Muscle layer of duodenum (tissue), 2 donors: ENCODE data around the gene ZNF557.
A peak's percentile ranks its signal among the peaks of the same experiment; 100 is the strongest.
"Not testable (repeated sequence)": the region's sequence is repeated elsewhere in the genome, so short reads cannot be mapped to it uniquely, and the experiment has no call there.

Experiments
- H3K27ac ChIP-seq: one replicate; pipeline ENCODE4 v1.7.0; 2013; ENCODE audit warnings: mild to moderate bottlenecking, low read length
- H3K27me3 ChIP-seq: one replicate; pipeline ENCODE4 v1.7.0; 2013; ENCODE audit warnings: low read depth, mild to moderate bottlenecking, control low read depth, low read length
- H3K36me3 ChIP-seq, 2 donors: one replicate each; pipeline ENCODE4 v1.7.0; 2013; ENCODE audit warnings: low read length in 2 of 2, control low read depth in 1 of 2, mild to moderate bottlenecking in 1 of 2; ENCODE audit not compliant: insufficient read depth in 2 of 2, control insufficient read depth in 1 of 2
- H3K4me1 ChIP-seq, 2 donors: one replicate each; pipeline ENCODE4 v1.7.0; 2013; ENCODE audit warnings: low read length in 2 of 2, mild to moderate bottlenecking in 2 of 2, control low read depth in 1 of 2, moderate library complexity in 1 of 2; ENCODE audit not compliant: insufficient read depth in 2 of 2, control insufficient read depth in 1 of 2
- H3K4me3 ChIP-seq, 2 donors: one replicate each; pipeline ENCODE4 v1.7.0; 2013; ENCODE audit warnings: low read length in 2 of 2, low read depth in 1 of 2, mild to moderate bottlenecking in 1 of 2
- H3K9me3 ChIP-seq, 2 donors: one replicate each; pipeline ENCODE4 v1.7.0; 2013; ENCODE audit warnings: low read length in 2 of 2, control low read depth in 1 of 2, mild to moderate bottlenecking in 1 of 2; ENCODE audit not compliant: control insufficient read depth in 1 of 2
- donor health status: healthy.

ZNF557 gene

GRCh38 chr19:7069042-7069903 lies at the start of gene ZNF557:
TSS of gene ZNF557 (plus strand) at chr19:7069703. CDS start at chr19:7075075, 5,372 bp downstream.
- Histone ChIP-seq H3K4me1 (peaks cover 6 to 10% of the 10 kb centered on the region in 2 donors), H3K4me3 (peak within 1 kb of the TSS; percentile 96 to 97), H3K9me3 (peaks cover 0 to 2% of the 10 kb centered on the region in 2 donors), H3K27me3 (no peaks in the 10 kb centered on the region), H3K36me3 (peaks cover 17 to 21% of the 10 kb centered on the region in 2 donors), H3K27ac (peak within 1 kb of the TSS; percentile 75)

GRCh38 chr19:7021331-7021730 lies 48.2 kb upstream of the ZNF557 start, which contains the start of gene MBD3L2B:
TSS of gene MBD3L2B (minus strand) at chr19:7021431. CDS start at chr19:7021397, 34 bp downstream.
- not testable (repeated sequence) for H3K9me3 ChIP-seq, H3K36me3 ChIP-seq, H3K4me3 ChIP-seq, H3K4me1 ChIP-seq, H3K27ac ChIP-seq, H3K27me3 ChIP-seq

- H3K27ac ChIP-seq, H3K4me1 ChIP-seq, H3K4me3 ChIP-seq, H3K36me3 ChIP-seq, H3K27me3 ChIP-seq, H3K9me3 ChIP-seq: not testable (repeated sequence)
Measured at GRCh38 chr19:7028790-7029189, 40.7 kb upstream of the ZNF557 start.

- H3K36me3 ChIP-seq, H3K27ac ChIP-seq, H3K27me3 ChIP-seq, H3K4me3 ChIP-seq, H3K9me3 ChIP-seq, H3K4me1 ChIP-seq: not testable (repeated sequence)
Measured at GRCh38 chr19:7030278-7030677, 39.2 kb upstream of the ZNF557 start, which contains the start of gene MBD3L5. TSS of gene MBD3L5 (plus strand) at chr19:7030578. CDS start at chr19:7030612, 34 bp downstream.

- H3K9me3 ChIP-seq, H3K27me3 ChIP-seq, H3K4me3 ChIP-seq, H3K27ac ChIP-seq, H3K36me3 ChIP-seq, H3K4me1 ChIP-seq: not testable (repeated sequence)
Measured at GRCh38 chr19:7040079-7040478, 29.4 kb upstream of the ZNF557 start, which contains the start of gene MBD3L4. TSS of gene MBD3L4 (minus strand) at chr19:7040179. CDS start at chr19:7040144, 35 bp downstream.

- not testable (repeated sequence) for H3K9me3 ChIP-seq
Measured at GRCh38 chr19:7041563-7041962, 27.9 kb upstream of the ZNF557 start.

GRCh38 chr19:7049021-7049420 lies 20.5 kb upstream of the ZNF557 start, which contains the start of gene MBD3L2:
TSS of gene MBD3L2 (plus strand) at chr19:7049321. CDS start at chr19:7049374, 53 bp downstream.
- not testable (repeated sequence) for H3K4me3 ChIP-seq, H3K36me3 ChIP-seq, H3K27me3 ChIP-seq, H3K4me1 ChIP-seq, H3K27ac ChIP-seq, H3K9me3 ChIP-seq

More at GRCh38 chr19:7041563-7041962, 27.9 kb upstream of the ZNF557 start:
- H3K27ac ChIP-seq, H3K36me3 ChIP-seq, H3K4me3 ChIP-seq, H3K4me1 ChIP-seq, H3K27me3 ChIP-seq: not testable (repeated sequence)

- not testable (repeated sequence) for H3K4me3 ChIP-seq, H3K27me3 ChIP-seq, H3K36me3 ChIP-seq, H3K27ac ChIP-seq, H3K4me1 ChIP-seq, H3K9me3 ChIP-seq
Measured at GRCh38 chr19:7051421-7051820, 18.1 kb upstream of the ZNF557 start.

GRCh38 chr19:7052896-7053295 lies 16.6 kb upstream of the ZNF557 start:
- H3K27me3 ChIP-seq, H3K4me1 ChIP-seq, H3K9me3 ChIP-seq, H3K4me3 ChIP-seq, H3K36me3 ChIP-seq, H3K27ac ChIP-seq: not testable (repeated sequence)

GRCh38 chr19:7054635-7055368 lies 14.7 kb upstream of the ZNF557 start:
- not testable (repeated sequence) for H3K4me3 ChIP-seq, H3K4me1 ChIP-seq, H3K36me3 ChIP-seq, H3K9me3 ChIP-seq, H3K27ac ChIP-seq, H3K27me3 ChIP-seq

GRCh38 chr19:7055679-7056078 lies 13.8 kb upstream of the ZNF557 start:
- H3K27me3 ChIP-seq, H3K27ac ChIP-seq, H3K4me1 ChIP-seq, H3K36me3 ChIP-seq, H3K9me3 ChIP-seq, H3K4me3 ChIP-seq: not testable (repeated sequence)
